ENCODE data around the gene SNX6.
"Not testable (repeated sequence)": the region's sequence is repeated elsewhere in the genome, so short reads cannot be mapped to it uniquely, and the experiment has no call there.

SNX6 gene

GRCh38 chr14:34629657-34630529, at the start of gene SNX6:
SNX6 (minus strand) TSS chr14:34630148; CDS start chr14:34630116, 32 bp downstream.
- peak; percentile 91 for DNase-seq (ENCODE audit: low spot score)

GRCh38 chr14:34678735-34679134, 48.8 kb upstream of the SNX6 start:
- DNase-seq (ENCODE audit: low spot score): no peak

- DNase-seq (ENCODE audit: low spot score): peak; percentile 64
Measured at GRCh38 chr14:34678306-34678705, 48.4 kb upstream of the SNX6 start.

- no peak for DNase-seq (ENCODE audit: low spot score)
Measured at GRCh38 chr14:34676516-34677211, 46.7 kb upstream of the SNX6 start.

GRCh38 chr14:34673702-34674101, 43.8 kb upstream of the SNX6 start:
- no peak for DNase-seq (ENCODE audit: low spot score)

GRCh38 chr14:34671716-34672115, 41.8 kb upstream of the SNX6 start:
- DNase-seq (ENCODE audit: low spot score): no peak

- DNase-seq (ENCODE audit: low spot score): no peak
Measured at GRCh38 chr14:34668111-34668510, 38.2 kb upstream of the SNX6 start.

- DNase-seq (ENCODE audit: low spot score): no peak
Measured at GRCh38 chr14:34667007-34667406, 37.1 kb upstream of the SNX6 start.

- DNase-seq (ENCODE audit: low spot score): no peak
Measured at GRCh38 chr14:34665785-34666435, 36.0 kb upstream of the SNX6 start.

GRCh38 chr14:34662561-34663088, 32.7 kb upstream of the SNX6 start:
- no peak for DNase-seq (ENCODE audit: low spot score)

- no peak for DNase-seq (ENCODE audit: low spot score)
Measured at GRCh38 chr14:34660796-34661195, 30.8 kb upstream of the SNX6 start.

GRCh38 chr14:34655959-34656358, 26.0 kb upstream of the SNX6 start:
- DNase-seq (ENCODE audit: low spot score): no peak

GRCh38 chr14:34653073-34653472, 23.1 kb upstream of the SNX6 start:
- not testable (repeated sequence) for DNase-seq (ENCODE audit: low spot score)

GRCh38 chr14:34652348-34652747, 22.4 kb upstream of the SNX6 start:
- DNase-seq (ENCODE audit: low spot score): not testable (repeated sequence)

GRCh38 chr14:34650786-34651584, 21.0 kb upstream of the SNX6 start:
- no peak for DNase-seq (ENCODE audit: low spot score)

- not testable (repeated sequence) for DNase-seq (ENCODE audit: low spot score)
Measured at GRCh38 chr14:34650006-34650405, 20.1 kb upstream of the SNX6 start.

GRCh38 chr14:34649344-34649743, 19.4 kb upstream of the SNX6 start:
- DNase-seq (ENCODE audit: low spot score): no peak

- DNase-seq (ENCODE audit: low spot score): no peak
Measured at GRCh38 chr14:34646570-34647255, 16.8 kb upstream of the SNX6 start.

- DNase-seq (ENCODE audit: low spot score): no peak
Measured at GRCh38 chr14:34643361-34643760, 13.4 kb upstream of the SNX6 start.

- no peak for DNase-seq (ENCODE audit: low spot score)
Measured at GRCh38 chr14:34642595-34642994, 12.6 kb upstream of the SNX6 start.

- DNase-seq (ENCODE audit: low spot score): no peak
Measured at GRCh38 chr14:34640826-34641225, 10.9 kb upstream of the SNX6 start.

Measured in Ammon's horn (tissue), 1 donor.